ENCODE results near the gene RUNX3.

- TF ChIP-seq JUND (IDR thresholded peaks at IDR 0.05) (no peak), TAF1 (conservative IDR thresholded peaks at IDR 0.05) (no peak), RAD21 (IDR thresholded peaks at IDR 0.05) (no peak), YY1 (IDR thresholded peaks at IDR 0.05) (no peak)
- TF ChIP-seq, protein P1, sequence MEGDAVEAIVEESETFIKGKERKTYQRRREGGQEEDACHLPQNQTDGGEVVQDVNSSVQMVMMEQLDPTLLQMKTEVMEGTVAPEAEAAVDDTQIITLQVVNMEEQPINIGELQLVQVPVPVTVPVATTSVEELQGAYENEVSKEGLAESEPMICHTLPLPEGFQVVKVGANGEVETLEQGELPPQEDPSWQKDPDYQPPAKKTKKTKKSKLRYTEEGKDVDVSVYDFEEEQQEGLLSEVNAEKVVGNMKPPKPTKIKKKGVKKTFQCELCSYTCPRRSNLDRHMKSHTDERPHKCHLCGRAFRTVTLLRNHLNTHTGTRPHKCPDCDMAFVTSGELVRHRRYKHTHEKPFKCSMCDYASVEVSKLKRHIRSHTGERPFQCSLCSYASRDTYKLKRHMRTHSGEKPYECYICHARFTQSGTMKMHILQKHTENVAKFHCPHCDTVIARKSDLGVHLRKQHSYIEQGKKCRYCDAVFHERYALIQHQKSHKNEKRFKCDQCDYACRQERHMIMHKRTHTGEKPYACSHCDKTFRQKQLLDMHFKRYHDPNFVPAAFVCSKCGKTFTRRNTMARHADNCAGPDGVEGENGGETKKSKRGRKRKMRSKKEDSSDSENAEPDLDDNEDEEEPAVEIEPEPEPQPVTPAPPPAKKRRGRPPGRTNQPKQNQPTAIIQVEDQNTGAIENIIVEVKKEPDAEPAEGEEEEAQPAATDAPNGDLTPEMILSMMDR (IDR thresholded peaks at IDR 0.05; ENCODE audit: low read depth, low read length, missing input control) = no peak
- TF ChIP-seq, protein P2, sequence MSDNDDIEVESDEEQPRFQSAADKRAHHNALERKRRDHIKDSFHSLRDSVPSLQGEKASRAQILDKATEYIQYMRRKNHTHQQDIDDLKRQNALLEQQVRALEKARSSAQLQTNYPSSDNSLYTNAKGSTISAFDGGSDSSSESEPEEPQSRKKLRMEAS (IDR thresholded peaks at IDR 0.05) = no peak
- TF ChIP-seq, protein P3, sequence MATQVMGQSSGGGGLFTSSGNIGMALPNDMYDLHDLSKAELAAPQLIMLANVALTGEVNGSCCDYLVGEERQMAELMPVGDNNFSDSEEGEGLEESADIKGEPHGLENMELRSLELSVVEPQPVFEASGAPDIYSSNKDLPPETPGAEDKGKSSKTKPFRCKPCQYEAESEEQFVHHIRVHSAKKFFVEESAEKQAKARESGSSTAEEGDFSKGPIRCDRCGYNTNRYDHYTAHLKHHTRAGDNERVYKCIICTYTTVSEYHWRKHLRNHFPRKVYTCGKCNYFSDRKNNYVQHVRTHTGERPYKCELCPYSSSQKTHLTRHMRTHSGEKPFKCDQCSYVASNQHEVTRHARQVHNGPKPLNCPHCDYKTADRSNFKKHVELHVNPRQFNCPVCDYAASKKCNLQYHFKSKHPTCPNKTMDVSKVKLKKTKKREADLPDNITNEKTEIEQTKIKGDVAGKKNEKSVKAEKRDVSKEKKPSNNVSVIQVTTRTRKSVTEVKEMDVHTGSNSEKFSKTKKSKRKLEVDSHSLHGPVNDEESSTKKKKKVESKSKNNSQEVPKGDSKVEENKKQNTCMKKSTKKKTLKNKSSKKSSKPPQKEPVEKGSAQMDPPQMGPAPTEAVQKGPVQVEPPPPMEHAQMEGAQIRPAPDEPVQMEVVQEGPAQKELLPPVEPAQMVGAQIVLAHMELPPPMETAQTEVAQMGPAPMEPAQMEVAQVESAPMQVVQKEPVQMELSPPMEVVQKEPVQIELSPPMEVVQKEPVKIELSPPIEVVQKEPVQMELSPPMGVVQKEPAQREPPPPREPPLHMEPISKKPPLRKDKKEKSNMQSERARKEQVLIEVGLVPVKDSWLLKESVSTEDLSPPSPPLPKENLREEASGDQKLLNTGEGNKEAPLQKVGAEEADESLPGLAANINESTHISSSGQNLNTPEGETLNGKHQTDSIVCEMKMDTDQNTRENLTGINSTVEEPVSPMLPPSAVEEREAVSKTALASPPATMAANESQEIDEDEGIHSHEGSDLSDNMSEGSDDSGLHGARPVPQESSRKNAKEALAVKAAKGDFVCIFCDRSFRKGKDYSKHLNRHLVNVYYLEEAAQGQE (IDR thresholded peaks at IDR 0.05) = no peak
Observed at GRCh38 chr1:24857507-24858133, 72.5 kb downstream of the RUNX3 start.
